ENCODE data around the gene WSCD2.

The WSCD2 gene

DNA sequence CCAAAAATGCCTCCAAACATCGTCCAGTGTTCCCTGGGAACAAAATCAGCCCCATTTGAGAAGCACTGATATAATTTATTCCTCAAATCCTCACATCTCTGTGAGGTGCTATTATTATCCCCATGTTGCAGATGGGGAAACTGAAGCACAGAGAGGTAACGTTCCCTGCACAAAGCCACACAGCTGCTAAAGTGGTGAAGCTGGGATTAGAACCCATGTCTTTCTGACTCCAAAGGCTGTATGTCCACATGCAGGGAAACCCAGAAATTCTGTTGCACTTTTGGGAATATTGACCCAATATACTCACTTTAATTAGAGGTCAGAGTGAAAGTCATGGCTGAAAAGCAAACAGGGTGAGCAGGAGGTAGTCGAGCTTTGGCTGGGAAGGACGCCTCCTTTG lies 19.1 kb upstream of the WSCD2 start:
- DNase-seq: no peak

DNA sequence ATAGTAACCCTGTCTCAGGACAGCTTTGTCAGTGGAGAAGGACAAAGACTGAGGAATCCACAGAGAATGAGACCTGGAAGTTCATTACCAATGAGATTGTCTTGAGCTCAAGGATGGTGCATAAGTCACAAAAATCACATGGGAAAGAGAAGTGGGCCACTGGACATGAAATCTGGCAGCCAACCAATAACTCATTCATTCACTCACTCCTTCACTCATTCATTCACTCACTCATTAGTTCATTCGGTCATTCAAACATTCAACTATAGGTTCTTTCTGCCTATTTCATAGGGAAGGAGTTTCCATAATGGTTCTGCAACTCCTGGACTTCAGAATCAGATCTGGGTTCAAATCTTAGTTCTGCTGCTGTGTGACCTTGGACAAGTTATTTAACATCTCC lies 18.2 kb upstream of the WSCD2 start:
- no peak for DNase-seq

DNA sequence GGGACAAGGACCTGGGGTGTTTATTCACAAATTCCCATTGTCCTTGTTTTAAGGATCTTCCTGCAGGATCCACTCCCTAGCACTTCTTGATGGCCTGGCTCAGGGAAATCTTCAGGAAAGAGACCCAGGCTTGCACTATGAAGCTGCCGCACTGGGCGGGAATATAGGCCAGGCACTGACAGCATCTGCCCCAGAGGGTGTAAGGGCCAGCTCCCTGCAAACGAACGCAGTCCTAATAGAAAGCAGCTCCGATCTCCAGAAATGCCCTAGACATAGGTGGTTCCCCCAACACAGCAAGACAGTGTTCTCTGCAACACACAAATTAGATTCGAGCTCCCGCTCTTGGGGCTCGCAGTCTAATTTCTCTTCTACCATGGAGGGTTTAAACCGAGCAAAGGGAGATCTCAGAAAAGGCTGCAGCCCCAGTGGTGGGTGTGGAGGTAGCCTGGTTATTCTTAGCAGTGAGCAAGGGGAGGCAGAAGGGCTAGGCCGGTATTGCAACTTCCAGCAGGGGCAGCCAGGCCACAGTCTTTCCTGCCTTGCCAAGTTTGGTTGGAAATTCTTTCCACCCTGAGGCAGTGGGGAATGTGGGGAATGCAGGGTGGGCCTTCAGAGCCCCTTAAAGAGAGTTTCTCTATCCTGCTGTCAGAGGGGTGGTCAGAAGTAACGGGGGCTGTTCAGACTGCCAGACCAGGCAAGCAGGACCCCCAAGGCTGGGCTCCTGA lies 16.1 kb upstream of the WSCD2 start:
- no peak for DNase-seq

DNA sequence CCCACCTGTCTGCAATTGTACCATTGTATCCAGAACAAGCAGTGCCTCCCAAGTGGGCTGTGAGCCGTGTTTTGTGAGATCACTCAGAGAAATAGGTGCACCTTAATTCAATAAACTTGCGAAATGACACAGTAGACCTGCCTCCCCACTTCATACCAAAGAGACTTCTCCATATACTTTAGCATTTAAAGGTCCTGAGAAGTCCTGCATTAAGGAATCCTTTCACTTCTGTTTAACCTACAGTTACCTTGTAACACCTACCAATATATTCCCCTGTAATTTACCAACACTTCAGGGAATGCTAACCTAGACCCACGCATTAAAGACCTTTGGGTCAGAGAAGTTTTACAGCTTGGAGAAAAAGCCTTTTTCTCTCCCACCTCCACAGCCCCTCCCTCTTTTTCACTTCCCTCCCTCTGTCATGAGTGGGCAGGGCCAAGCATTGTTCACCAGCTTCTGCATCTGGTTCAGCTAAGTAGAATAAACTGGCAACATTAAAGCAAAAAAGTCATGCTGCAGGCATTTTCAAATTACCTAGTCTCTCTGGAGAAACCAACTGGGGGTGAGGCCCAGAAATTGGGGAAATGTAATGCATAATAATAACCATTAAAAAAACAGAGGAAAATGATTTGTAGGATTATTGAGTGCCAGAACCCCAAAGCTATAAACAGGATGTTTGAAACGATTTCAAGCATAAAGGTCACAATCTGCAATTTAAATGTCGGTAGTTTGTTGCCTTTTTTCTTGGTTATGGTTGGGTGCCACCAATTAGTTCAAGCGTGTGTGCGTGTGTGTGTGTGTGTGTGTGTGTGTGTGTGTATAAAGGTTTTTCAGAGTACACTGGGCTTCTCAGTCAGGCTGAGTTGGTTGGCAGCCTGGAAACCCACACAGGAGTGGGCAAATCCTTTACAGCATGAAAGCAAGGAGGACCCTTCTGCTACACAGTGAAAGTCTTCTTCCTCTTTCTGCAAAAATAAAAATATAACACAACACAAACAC lies 13.7 kb upstream of the WSCD2 start:
- no peak for DNase-seq

DNA sequence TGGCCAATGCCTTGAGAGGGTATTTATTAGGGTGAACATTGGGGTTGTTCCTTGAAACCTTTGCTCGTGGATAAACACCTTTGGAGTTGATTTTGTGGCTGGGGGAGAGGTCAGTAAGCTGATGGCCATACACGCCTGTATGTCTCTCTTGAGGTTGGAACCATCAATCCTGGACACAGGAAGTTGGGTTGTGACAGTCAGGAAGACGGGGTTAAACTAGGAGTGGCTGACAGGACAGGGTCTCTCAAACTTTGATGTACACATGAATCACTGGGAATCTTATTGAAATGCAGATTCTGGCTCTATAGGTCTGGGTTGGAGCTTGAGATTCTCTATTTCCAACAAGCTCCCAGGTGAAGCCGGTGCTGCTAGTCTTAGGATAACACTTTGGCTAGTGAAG lies 12.8 kb upstream of the WSCD2 start:
- no peak for DNase-seq

DNA sequence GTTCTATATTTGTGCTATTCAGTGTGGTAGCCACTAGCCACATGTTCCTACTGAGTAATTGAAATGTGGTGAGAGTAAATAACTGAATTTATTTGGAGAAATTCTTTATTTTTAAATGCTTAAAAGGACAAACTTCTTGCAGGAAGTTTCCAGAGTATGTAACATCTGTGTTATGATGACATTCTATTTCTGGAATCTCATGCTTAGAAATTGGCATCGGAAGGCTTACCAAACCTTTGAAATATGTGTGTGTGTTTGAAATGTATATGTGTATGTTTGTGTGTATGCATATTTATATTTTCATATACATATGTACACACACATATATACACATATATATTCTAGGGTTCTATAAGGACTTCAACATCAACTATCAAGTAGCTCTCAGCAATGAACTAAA lies 12.4 kb upstream of the WSCD2 start:
- no peak for DNase-seq

DNA sequence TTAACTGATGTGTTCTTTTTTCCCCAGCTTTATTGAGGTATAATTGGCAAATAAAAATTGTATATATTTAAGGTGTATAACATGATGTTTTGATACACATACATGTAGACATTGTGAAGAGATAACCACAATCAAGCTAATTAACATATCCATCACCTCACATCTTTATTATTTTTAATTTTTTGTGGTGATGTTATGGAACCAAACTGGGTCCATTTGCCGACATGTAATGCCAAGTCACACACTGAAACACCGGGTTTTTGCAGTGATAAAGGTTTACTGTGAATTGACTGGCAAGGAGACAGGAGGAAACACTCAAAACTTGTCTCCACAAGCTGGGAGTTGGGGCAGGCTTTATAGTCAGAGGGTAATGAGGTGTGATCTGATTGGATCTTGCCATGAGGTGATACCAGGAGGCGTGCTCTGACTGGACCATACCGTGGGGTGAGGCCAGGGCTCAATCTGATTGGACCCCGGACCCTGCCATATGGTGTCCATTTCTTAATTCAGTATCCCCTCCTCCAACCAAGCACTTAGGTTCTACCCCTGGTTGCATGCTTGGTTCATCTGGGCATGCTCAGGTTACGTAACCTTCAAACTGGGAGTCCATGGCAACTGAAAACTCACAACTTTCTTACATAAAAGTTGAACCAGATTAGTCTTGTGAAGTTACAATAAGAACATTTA lies 11.8 kb upstream of the WSCD2 start:
- DNase-seq: peak; percentile 19

DNA sequence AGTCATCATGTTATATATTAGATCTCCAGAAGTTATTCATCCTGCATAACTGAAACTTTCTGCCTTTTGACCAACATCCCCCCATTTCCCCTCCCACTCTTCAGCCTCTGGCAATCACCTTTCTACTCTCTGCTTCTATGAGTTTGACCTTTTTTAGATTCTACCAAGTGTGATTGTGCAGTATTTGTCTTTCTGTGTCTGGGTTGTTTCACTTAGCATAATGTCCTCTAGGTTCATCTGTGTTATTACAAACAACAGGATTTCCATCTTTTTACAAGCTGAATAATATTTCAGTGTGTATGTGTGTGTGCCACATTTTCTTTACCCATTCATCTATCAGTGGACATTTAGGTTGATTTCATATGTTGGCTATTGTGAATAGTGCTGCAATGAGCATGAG lies 11.2 kb upstream of the WSCD2 start:
- no peak for DNase-seq

DNA sequence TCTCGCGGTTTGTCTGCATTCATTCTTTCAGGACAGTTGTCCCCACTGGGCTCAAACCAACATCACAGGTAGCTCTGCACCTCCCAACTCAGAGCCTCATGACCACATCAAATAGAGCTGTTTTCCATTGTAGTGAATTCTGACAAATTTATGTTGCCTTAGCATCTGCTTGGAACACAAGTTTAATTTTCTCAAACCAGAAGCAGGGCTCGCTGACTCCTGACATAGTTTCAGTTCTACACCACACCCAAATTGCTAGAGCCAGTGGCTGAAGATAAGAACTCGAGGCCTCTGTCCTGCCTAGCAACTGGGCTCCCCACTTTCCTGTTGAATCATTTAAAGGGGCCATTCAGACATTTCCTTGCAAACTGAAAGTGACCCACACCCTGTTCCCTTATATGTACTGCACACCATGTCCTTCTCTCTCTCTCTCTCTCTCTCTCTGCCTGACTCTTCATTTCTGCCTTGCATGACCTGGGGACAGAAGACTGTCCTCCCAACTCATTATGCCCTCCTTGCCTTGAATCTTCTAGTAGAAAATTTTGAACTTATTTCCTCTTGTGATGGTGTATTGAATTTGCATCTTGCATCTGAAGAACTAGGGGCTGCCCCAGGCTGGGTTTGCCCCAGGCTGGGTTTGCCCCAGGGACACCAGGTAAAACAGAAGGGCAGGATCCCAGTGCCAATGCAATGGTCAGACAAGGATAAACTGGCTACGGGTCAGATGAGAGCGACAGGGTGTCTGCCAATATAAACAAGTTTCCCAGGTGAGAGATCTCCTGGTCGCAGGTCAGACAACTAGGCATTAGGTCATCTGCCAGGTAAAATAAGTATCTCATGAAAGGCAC lies 9.7 kb upstream of the WSCD2 start:
- DNase-seq: no peak

DNA sequence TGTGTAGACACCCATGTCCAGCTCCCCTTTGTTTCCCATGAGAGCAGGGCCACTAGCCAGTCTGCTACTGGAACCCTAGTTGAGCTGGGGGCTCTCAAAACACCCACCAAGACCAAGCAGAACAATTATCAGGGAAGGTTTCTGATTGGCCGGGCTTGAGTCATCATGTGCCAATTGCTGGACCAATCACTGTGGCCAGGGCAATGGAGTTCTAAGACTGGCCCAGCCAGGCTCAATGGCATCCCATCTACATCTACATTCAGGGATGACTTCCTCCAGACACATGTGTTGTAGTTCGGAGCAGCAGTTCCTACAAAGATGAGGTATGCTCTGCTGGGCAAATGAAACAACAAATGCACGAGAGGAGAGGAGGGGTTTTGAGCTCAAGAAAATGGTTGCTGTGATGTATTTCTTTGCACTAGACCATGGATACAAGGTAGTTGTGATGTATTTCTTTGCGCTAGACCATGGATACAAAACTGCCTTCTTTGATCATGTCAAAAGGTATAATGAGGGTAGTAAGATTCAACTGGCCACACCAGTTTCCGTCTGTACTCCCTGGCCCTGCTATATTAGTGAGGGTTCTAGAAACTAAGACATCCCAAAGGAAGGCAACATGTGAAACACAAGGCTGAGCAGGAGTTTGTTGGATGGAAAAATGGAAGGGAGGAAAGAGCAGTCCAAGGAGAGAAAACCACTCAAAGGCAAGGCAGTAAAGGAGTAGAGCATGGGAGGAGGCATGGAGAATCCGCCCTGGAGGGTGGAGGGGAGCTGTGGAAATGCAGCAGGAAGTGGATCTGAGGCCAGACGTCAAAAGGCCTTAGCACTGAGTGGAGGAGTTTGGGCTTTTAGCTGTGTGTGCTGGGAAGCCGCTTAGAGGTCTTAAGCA lies 8.9 kb upstream of the WSCD2 start:
- DNase-seq: no peak

DNA sequence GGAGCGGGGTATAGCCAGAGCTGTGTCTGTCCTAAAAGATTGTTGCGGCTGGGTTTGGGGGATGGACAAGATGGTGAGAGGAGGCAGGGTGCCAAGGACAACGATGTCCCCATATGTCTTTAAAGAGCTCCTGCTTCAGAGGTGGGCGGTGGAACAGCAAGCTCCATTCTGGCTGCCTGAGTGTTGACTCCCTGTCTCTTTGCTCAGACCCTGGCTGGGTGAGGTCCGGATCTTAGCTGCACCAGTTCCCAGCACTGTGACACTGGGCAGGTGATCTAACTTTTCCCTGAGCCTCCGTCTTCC lies 8.3 kb upstream of the WSCD2 start:
- no peak for DNase-seq

DNA sequence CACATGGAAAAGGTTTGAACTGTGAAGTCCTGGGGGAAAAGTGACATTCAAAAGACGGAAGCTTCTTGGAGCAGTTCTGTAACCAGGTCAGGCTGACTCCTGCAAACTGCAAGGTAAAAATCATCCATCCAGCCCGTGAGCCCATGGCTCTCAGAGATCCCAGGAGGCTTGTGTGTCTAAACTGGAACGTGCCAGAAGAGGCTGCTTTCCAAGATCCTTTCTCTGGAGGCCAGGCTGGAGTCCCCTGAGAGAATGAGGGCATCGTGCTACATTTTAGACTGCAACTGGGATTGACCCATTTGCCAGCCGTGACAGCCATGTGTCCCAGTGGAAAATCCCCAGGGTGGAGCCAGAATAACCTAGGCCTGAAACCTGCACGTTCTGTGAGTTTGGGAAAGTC lies 7.8 kb upstream of the WSCD2 start:
- DNase-seq: no peak

DNA sequence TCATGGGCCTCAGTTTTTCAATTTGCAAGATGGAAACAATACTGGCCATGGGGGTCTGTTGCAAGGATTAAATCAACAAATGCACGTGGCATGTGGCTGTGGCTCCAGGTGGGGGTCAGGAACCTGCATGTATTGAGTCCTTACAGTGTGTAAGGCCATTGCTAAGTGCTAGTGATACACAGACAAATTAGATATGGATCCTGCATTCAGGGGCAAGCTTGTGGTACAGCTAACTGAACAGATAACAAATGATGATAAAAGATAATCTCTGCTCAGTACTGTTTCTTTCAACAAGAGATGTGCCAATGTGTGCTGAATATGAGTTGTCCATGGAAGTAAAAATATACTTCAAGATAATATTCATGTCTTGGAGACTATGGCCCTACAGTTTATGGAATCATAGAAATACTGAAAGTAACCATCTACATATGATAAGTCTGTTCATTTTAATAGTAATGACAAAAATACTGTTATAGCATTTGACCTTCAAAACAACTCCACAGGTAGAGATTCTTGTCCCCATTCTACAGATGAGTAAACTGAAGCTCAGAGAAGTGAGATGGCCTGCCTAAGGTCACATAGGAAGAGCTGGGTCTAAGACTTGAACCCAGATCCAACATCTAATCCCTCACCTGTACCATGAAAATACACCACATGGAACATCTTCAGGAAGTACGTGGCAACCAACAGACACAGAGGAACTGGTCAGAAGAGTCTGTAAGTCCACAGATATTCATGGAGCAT lies 7.2 kb upstream of the WSCD2 start:
- DNase-seq: no peak

DNA sequence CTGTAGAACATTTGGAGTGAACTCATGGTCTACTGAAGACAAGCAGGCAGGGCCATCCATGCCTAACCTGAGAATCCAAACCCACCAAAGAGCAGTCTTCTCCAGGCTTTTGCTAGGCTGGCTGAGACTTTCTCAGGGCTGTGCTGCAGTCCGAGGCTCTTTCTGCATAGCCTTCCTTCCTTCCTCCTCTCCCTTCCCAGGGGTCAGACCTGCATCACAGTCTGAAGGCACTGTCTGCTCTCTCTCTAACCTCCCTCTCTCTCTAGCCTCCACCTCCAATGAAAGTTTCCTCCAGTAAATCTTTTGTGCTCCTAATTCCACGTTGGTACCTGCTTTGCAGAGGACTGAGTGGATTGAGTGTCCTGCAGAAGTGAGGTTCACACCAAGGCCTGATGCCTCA lies 6.4 kb upstream of the WSCD2 start:
- no peak for DNase-seq

DNA sequence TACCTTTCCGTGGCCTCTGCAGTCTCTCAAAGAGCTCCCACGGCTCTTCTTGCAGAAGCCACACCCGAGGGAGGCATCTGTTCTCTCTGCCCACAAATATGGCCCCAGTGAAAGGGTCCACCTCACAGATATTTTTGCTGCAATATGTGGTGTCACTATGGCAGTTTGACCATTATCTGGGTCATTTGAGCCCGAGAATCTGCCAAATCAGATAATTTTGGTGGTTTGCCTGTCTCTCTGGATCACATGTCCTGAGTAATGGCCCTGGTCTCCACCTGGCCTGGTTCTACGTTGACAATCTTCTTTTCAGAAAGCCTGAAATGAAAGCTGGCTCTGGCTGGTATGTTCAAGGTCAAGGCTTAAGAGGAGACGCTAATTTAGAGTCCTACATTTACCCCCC lies 5.7 kb upstream of the WSCD2 start:
- DNase-seq: no peak

DNA sequence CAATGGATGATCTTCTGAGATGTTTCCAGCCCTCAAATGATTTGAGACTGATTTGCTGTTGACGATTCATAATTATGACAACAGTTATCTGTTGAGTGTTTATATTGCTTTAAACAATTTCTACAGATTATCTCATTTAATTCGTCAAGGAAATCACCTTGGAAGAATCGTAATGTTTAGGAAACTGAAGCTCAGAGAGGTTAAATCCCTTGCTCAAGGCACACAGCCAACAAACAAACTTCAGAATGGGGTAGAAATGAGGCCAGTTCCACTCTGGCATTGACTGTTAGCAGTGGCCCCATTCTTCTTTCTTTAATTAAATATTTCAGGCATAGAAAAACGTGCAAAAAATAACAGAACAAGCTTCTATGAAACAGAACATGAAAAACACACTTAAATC lies 4.0 kb upstream of the WSCD2 start:
- no peak for DNase-seq

DNA sequence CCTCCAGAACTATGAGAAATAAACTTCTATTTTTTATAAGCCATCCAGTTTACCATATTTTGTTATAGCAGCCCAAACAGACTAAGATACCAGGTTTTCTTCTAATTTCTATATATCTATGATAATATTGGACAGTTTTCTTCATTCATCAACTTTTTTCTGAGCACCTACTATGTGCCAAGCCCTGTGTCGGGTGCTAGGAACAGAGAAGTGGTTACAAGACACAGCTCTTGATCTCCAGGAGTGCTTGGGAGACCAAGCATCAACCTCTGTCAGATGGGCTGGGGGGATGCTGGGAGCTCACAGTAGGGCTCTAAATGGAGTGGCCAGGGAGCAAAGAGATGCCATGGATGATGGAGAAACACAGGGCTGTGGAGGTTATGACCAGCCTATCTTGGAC lies 2.9 kb upstream of the WSCD2 start:
- no peak for DNase-seq

DNA sequence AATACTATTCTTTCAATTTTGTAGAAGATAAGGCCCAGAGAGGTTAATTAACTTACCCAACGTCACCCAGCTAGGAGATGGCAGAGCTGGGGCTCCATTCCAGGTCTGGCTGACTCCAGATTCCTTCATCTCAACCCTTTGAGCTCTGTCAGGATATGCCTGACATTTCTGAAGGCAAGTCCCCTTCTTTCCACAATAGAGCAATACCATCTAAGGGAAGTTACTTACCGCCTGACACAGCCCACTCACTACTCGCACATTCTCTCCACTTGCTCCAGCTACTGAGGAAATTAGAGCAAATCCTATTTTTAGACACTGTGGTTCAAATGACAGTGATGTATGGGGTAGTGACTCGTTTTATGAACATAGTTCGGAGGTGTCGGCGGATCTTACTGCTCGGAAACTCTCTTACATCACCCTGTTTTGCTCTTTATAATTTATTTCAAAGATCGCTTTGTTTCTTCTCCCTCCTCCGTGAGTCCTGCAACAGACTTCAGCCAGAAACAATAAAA lies 2.0 kb upstream of the WSCD2 start:
- DNase-seq: no peak

DNA sequence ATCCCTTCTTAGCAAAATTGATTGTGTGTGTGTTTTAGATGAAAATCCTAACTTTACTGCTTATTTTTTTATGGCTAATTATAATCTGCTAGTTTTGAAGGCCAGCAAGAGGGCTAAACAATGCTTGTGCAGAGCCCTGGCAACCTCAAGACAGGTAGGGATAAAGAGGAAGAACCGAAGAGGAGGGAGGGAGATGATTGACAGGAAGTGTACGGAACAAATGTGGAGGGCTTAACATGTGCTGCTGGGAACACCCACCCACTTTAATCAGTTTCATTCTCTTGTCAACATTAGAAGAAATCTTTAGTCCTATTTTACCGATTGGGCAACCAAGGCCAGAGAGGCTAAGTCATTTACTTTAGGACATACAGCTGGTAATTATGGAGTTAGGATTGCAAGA lies 1.4 kb upstream of the WSCD2 start:
- DNase-seq: no peak

DNA sequence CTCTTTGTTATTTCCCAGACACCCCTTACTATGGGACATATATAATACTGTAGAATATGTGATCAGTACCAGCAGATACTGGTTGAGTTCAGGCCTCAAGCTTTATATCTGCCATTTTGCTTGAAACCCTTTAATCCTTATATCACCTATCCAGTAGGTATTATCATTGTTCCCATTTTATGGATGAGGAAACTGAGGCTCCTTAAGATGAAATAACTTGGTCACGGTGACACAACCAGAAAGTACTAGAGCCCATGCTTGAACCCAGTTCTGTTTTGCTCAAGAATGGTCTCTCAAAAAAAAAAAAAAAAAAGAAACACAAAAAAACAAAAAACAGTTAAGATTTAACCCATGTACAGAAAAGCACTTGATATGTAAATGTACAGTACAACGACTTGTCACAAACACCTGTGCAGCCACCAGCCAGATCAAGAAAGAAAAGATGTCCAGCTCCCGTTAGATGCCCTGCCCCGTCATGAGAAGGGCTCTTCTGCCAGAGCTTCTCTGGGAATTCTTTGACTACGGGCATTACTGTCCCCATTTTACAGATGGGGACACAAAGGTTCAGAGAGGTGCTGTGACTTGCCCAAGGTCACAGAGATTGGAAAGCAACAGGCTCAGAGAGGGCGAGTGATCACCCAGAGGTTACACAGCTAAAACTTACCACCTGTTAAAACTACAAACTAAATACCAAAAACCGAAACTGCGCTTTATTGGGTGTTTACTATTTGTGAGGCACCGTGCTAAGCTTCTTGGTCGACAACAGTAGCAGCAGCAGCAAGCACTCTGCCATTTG lies 669 bp upstream of the WSCD2 start:
- DNase-seq: no peak
